Measurements from ENCODE around the gene TAC4.

Gene TAC4

GRCh38 chr17:49894761-49895160, 46.9 kb upstream of the TAC4 start:
- Histone ChIP-seq H2BK12ac (ENCODE audit: low read length) (peak overlapping the region; percentile 46), H3K14ac (ENCODE audit: low read length) (no peak overlapping the region), H3K9me3 (replicated peaks in 1 of 2; ENCODE audit: control insufficient read depth in 2 of 2, insufficient read depth in 1 of 2, low read depth in 1 of 2, low read length in 2 of 2) (no peaks in the 10 kb centered on the region), H3K4ac (ENCODE audit: low read length) (peak overlapping the region; percentile 44), H2BK5ac (ENCODE audit: low read length) (no peak overlapping the region), H3K4me3 (ENCODE audit: low read length in 2 of 2) (no peak overlapping the region), H2AFZ (ENCODE audit: low read length) (no peak overlapping the region), H3K36me3 (replicated peaks in 1 of 2; ENCODE audit: control insufficient read depth in 2 of 2, insufficient read depth in 2 of 2, low read length in 2 of 2) (no peaks in the 10 kb centered on the region), H2AK5ac (ENCODE audit: low read depth, low read length) (peak overlapping the region; percentile 77), H4K91ac (ENCODE audit: low read depth, low read length, poor library complexity) (no peak overlapping the region), H2BK15ac (ENCODE audit: low read length) (no peak overlapping the region), H3K4me2 (ENCODE audit: insufficient read depth, low read length, poor library complexity, severe bottlenecking) (no peak overlapping the region), H3K27me3 (ENCODE audit: control insufficient read depth in 3 of 3, insufficient read depth in 3 of 3, low read depth in 1 of 3, low read length in 3 of 3) (peaks cover 3 to 88% (median 31%) of the 10 kb centered on the region in 3 experiments), H3K18ac (ENCODE audit: low read length) (peak overlapping the region; percentile 11), H4K8ac (ENCODE audit: low read depth, low read length) (no peak overlapping the region), H3K79me1 (ENCODE audit: low read depth, low read length) (no peaks in the 10 kb centered on the region), H3K9ac (ENCODE audit: low read depth, low read length, poor library complexity) (no peak overlapping the region), H3K4me1 (ENCODE audit: control insufficient read depth in 2 of 2, insufficient read depth in 1 of 2, low read depth in 1 of 2, low read length in 2 of 2) (peaks cover 0 to 15% of the 10 kb centered on the region in 2 donors), H2BK120ac (ENCODE audit: low read depth, low read length) (no peak overlapping the region), H3K27ac (replicated peaks; ENCODE audit: low read length) (no peak overlapping the region), H3K23ac (ENCODE audit: low read depth, low read length, poor library complexity) (peak overlapping the region; percentile 77)
- DNase-seq (ENCODE audit: low spot score): no peak
- no CpG with 5 or more reads among the region's 10 CpGs for WGBS, 2 donors (ENCODE audit: extremely low coverage in 2 of 2, insufficient read length in 2 of 2, insufficient replicate concordance in 1 of 2)

DNA sequence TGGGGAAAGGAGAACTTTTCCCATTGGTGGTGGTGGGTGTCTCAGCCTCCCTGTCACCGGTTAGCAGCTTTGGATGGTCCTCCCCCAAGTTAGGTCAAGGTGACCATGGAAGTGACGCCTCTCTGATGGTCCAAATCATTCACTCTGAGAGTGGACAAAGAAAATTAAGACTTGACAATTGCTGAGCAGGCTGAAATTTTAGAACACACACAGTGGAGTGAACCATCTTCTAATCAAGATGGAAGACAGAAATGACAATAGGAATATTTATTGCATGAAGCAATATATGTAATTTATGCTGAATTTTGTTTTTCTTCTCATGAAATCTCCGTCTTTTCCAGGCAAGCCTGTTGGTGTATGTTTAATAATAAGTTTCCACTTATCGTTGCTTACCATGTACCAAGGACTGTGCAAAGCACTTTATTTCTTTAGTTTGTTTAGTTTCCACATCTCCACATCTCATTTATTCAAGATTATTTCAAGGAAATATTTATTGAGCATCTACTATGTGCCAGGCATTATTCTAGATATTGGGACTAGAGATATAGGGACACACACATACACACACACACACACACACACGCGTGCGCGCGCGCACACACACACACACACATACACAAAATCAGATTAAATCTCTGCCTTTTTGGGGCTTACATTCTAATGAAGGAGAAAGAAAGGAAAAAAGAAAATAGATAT, 44.0 kb upstream of the TAC4 start:
- Histone ChIP-seq H3K4ac (ENCODE audit: low read length) (no peak overlapping the region), H3K4me2 (ENCODE audit: insufficient read depth, low read length, poor library complexity, severe bottlenecking) (no peak overlapping the region), H2BK12ac (ENCODE audit: low read length) (no peak overlapping the region), H2AK5ac (ENCODE audit: low read depth, low read length) (no peak overlapping the region), H4K91ac (ENCODE audit: low read depth, low read length, poor library complexity) (no peak overlapping the region), H2BK120ac (ENCODE audit: low read depth, low read length) (no peak overlapping the region), H2BK5ac (ENCODE audit: low read length) (no peak overlapping the region), H3K79me1 (ENCODE audit: low read depth, low read length) (no peaks in the 10 kb centered on the region), H2AFZ (ENCODE audit: low read length) (no peak overlapping the region), H2BK15ac (ENCODE audit: low read length) (no peak overlapping the region), H3K23ac (ENCODE audit: low read depth, low read length, poor library complexity) (no peak overlapping the region), H4K8ac (ENCODE audit: low read depth, low read length) (no peak overlapping the region), H3K18ac (ENCODE audit: low read length) (no peak overlapping the region), H3K9me3 (replicated peaks in 1 of 2; ENCODE audit: control insufficient read depth in 2 of 2, insufficient read depth in 1 of 2, low read depth in 1 of 2, low read length in 2 of 2) (no peaks in the 10 kb centered on the region), H3K14ac (ENCODE audit: low read length) (no peak overlapping the region), H3K36me3 (replicated peaks in 1 of 2; ENCODE audit: control insufficient read depth in 2 of 2, insufficient read depth in 2 of 2, low read length in 2 of 2) (no peaks in the 10 kb centered on the region), H3K27ac (replicated peaks; ENCODE audit: low read length) (no peak overlapping the region), H3K4me3 (ENCODE audit: low read length in 2 of 2) (no peak overlapping the region), H3K4me1 (ENCODE audit: control insufficient read depth in 2 of 2, insufficient read depth in 1 of 2, low read depth in 1 of 2, low read length in 2 of 2) (peaks cover 0 to 9% of the 10 kb centered on the region in 2 donors), H3K9ac (ENCODE audit: low read depth, low read length, poor library complexity) (no peak overlapping the region), H3K27me3 (ENCODE audit: control insufficient read depth in 3 of 3, insufficient read depth in 3 of 3, low read depth in 1 of 3, low read length in 3 of 3) (peaks cover 3 to 85% (median 33%) of the 10 kb centered on the region in 3 experiments)
- no peak for DNase-seq (ENCODE audit: low spot score)
- WGBS, 2 donors (ENCODE audit: extremely low coverage in 2 of 2, insufficient read length in 2 of 2, insufficient replicate concordance in 1 of 2): no CpG with 5 or more reads among the region's 10 CpGs

- H3K27ac ChIP-seq (replicated peaks; ENCODE audit: low read length): no peak overlapping the region
- peak overlapping the region; percentile 68 for H3K23ac ChIP-seq (ENCODE audit: low read depth, low read length, poor library complexity)
- no peak overlapping the region for H3K4me2 ChIP-seq (ENCODE audit: insufficient read depth, low read length, poor library complexity, severe bottlenecking)
- H3K27me3 ChIP-seq (ENCODE audit: control insufficient read depth in 3 of 3, insufficient read depth in 3 of 3, low read depth in 1 of 3, low read length in 3 of 3): peaks cover 3 to 87% (median 33%) of the 10 kb centered on the region in 3 experiments
- H3K36me3 ChIP-seq (replicated peaks in 1 of 2; ENCODE audit: control insufficient read depth in 2 of 2, insufficient read depth in 2 of 2, low read length in 2 of 2): no peaks in the 10 kb centered on the region
- H4K91ac ChIP-seq (ENCODE audit: low read depth, low read length, poor library complexity): no peak overlapping the region
- no peaks in the 10 kb centered on the region for H3K79me1 ChIP-seq (ENCODE audit: low read depth, low read length)
- H3K14ac ChIP-seq (ENCODE audit: low read length): no peak overlapping the region
- no peak overlapping the region for H3K18ac ChIP-seq (ENCODE audit: low read length)
- no peaks in the 10 kb centered on the region for H3K9me3 ChIP-seq (replicated peaks in 1 of 2; ENCODE audit: control insufficient read depth in 2 of 2, insufficient read depth in 1 of 2, low read depth in 1 of 2, low read length in 2 of 2)
- WGBS, 2 donors (ENCODE audit: extremely low coverage in 2 of 2, insufficient read length in 2 of 2, insufficient replicate concordance in 1 of 2): no CpG with 5 or more reads among the region's 5 CpGs
- peak overlapping the region; percentile 24 for H2AK5ac ChIP-seq (ENCODE audit: low read depth, low read length)
- DNase-seq (ENCODE audit: low spot score): no peak
- no peak overlapping the region for H2BK12ac ChIP-seq (ENCODE audit: low read length)
- no peak overlapping the region for H2BK120ac ChIP-seq (ENCODE audit: low read depth, low read length)
- no peak overlapping the region for H3K9ac ChIP-seq (ENCODE audit: low read depth, low read length, poor library complexity)
- no peak overlapping the region for H2AFZ ChIP-seq (ENCODE audit: low read length)
- peak overlapping the region; percentile 8 for H2BK15ac ChIP-seq (ENCODE audit: low read length)
- H4K8ac ChIP-seq (ENCODE audit: low read depth, low read length): no peak overlapping the region
- no peak overlapping the region for H3K4ac ChIP-seq (ENCODE audit: low read length)
- no peak overlapping the region for H3K4me3 ChIP-seq (ENCODE audit: low read length in 2 of 2)
- H3K4me1 ChIP-seq (ENCODE audit: control insufficient read depth in 2 of 2, insufficient read depth in 1 of 2, low read depth in 1 of 2, low read length in 2 of 2): peaks cover 0 to 9% of the 10 kb centered on the region in 2 donors
- no peak overlapping the region for H2BK5ac ChIP-seq (ENCODE audit: low read length)
Measured at GRCh38 chr17:49891271-49891670, 43.4 kb upstream of the TAC4 start.

GRCh38 chr17:49890852-49891251, 43.0 kb upstream of the TAC4 start:
- Histone ChIP-seq H3K18ac (ENCODE audit: low read length) (peak overlapping the region; percentile 90), H3K4me2 (ENCODE audit: insufficient read depth, low read length, poor library complexity, severe bottlenecking) (no peak overlapping the region), H4K91ac (ENCODE audit: low read depth, low read length, poor library complexity) (no peak overlapping the region), H3K9ac (ENCODE audit: low read depth, low read length, poor library complexity) (peak overlapping the region; percentile 16), H3K27me3 (ENCODE audit: control insufficient read depth in 3 of 3, insufficient read depth in 3 of 3, low read depth in 1 of 3, low read length in 3 of 3) (peaks cover 3 to 87% (median 33%) of the 10 kb centered on the region in 3 experiments), H2BK12ac (ENCODE audit: low read length) (peak overlapping the region; percentile 31), H3K14ac (ENCODE audit: low read length) (no peak overlapping the region), H3K27ac (replicated peaks; ENCODE audit: low read length) (no peak overlapping the region), H3K4me3 (ENCODE audit: low read length in 2 of 2) (no peak overlapping the region), H2BK15ac (ENCODE audit: low read length) (peak overlapping the region; percentile 8), H3K9me3 (replicated peaks in 1 of 2; ENCODE audit: control insufficient read depth in 2 of 2, insufficient read depth in 1 of 2, low read depth in 1 of 2, low read length in 2 of 2) (no peaks in the 10 kb centered on the region), H4K8ac (ENCODE audit: low read depth, low read length) (no peak overlapping the region), H2BK5ac (ENCODE audit: low read length) (no peak overlapping the region), H3K79me1 (ENCODE audit: low read depth, low read length) (no peaks in the 10 kb centered on the region), H3K36me3 (replicated peaks in 1 of 2; ENCODE audit: control insufficient read depth in 2 of 2, insufficient read depth in 2 of 2, low read length in 2 of 2) (no peaks in the 10 kb centered on the region), H3K4ac (ENCODE audit: low read length) (no peak overlapping the region), H3K23ac (ENCODE audit: low read depth, low read length, poor library complexity) (peak overlapping the region; percentile 68), H2BK120ac (ENCODE audit: low read depth, low read length) (no peak overlapping the region), H2AFZ (ENCODE audit: low read length) (no peak overlapping the region), H3K4me1 (ENCODE audit: control insufficient read depth in 2 of 2, insufficient read depth in 1 of 2, low read depth in 1 of 2, low read length in 2 of 2) (peaks cover 0 to 9% of the 10 kb centered on the region in 2 donors), H2AK5ac (ENCODE audit: low read depth, low read length) (peak overlapping the region; percentile 24)
- WGBS, 2 donors (ENCODE audit: extremely low coverage in 2 of 2, insufficient read length in 2 of 2, insufficient replicate concordance in 1 of 2): no CpG with 5 or more reads among the region's 23 CpGs
- DNase-seq (ENCODE audit: low spot score): no peak
